Loucy (cell line): ENCODE results near the gene CLEC18C.

ENCODE experiments used
- H2AFZ ChIP-seq: fragments of 200-600 bp; sonication (generic); 2 replicates; pipeline ENCODE4 v1.6.0; 2016; ENCODE audit warnings: antibody characterized with exemption, mild to moderate bottlenecking, low read length, moderate library complexity
- H3F3A ChIP-seq: fragments of 200-600 bp; 2 replicates; pipeline ENCODE4 v1.6.0; 2016; ENCODE audit warnings: antibody characterized with exemption, low read depth, mild to moderate bottlenecking
- H3K27me3 ChIP-seq: fragments of 200-600 bp; sonication (generic); 2 replicates; pipeline ENCODE4 v1.6.1; 2014; ENCODE audit warnings: low read length, mild to moderate bottlenecking; ENCODE audit not compliant: insufficient read depth, poor library complexity, severe bottlenecking
- H3K36me3 ChIP-seq: fragments of 200-600 bp; sonication (generic); 2 replicates; pipeline ENCODE4 v1.6.1; 2016; ENCODE audit warnings: low read length; ENCODE audit not compliant: insufficient read depth
- H3K4me1 ChIP-seq: fragments of 200-600 bp; sonication (generic); 2 replicates; pipeline ENCODE4 v1.5.1; 2014; ENCODE audit warnings: low read length, mild to moderate bottlenecking; ENCODE audit not compliant: insufficient read depth, poor library complexity, severe bottlenecking
- H3K4me2 ChIP-seq: fragments of 200-600 bp; sonication (generic); 2 replicates; pipeline ENCODE4 v1.6.0; 2014; ENCODE audit warnings: antibody characterized with exemption, low read length, low read depth, mild to moderate bottlenecking; ENCODE audit not compliant: poor library complexity, severe bottlenecking
- H3K4me3 ChIP-seq: fragments of 200-600 bp; sonication (generic); 2 replicates; pipeline ENCODE4 v1.5.1; 2014; ENCODE audit warnings: low read length, mild to moderate bottlenecking, mixed read lengths; ENCODE audit not compliant: poor library complexity, severe bottlenecking
- H3K79me2 ChIP-seq: fragments of 200-600 bp; sonication (generic); 2 replicates; pipeline ENCODE4 v1.6.1; 2014; ENCODE audit warnings: low read length; ENCODE audit not compliant: insufficient read depth
- H3K9ac ChIP-seq: fragments of 200-600 bp; sonication (generic); 2 replicates; pipeline ENCODE4 v1.6.0; 2014; ENCODE audit warnings: mild to moderate bottlenecking, low read depth, low read length, moderate library complexity; ENCODE audit not compliant: poor library complexity, severe bottlenecking
- H3K9me2 ChIP-seq: fragments of 200-600 bp; sonication (generic); replicated peaks from 2 replicates; pipeline ENCODE4 v1.6.1; 2016; ENCODE audit warnings: low read depth, low read length, mixed read lengths
- H3K9me3 ChIP-seq: fragments of 200-600 bp; sonication (generic); 2 replicates; pipeline ENCODE4 v1.6.1; 2014; ENCODE audit warnings: mild to moderate bottlenecking, antibody characterized with exemption, low read length, low read depth; ENCODE audit not compliant: insufficient read depth
- H4K20me1 ChIP-seq: fragments of 200-600 bp; sonication (generic); 2 replicates; pipeline ENCODE4 v1.6.0; 2014; ENCODE audit warnings: antibody characterized with exemption, low read length, mild to moderate bottlenecking; ENCODE audit not compliant: insufficient read depth, poor library complexity, severe bottlenecking
- CTCF ChIP-seq: fragments of 200-600 bp; sonication (generic); conservative IDR thresholded peaks from 2 replicates; pipeline ENCODE4 v1.5.1; 2014; ENCODE audit warnings: mild to moderate bottlenecking, antibody characterized with exemption, low read length
- EZH2phosphoT487 ChIP-seq: fragments of 200-600 bp; IDR thresholded peaks from 2 replicates; pipeline ENCODE4 v1.6.1; 2018; ENCODE audit warnings: antibody characterized with exemption, mild to moderate bottlenecking, moderate library complexity, borderline replicate concordance

CLEC18C gene

GRCh38 chr16:70160821-70161220 is 12.8 kb upstream of the CLEC18C start:
- H3K4me1 ChIP-seq, result no peaks in the 10 kb centered on the region
- no peaks in the 10 kb centered on the region for H4K20me1 ChIP-seq
- H3K4me3 ChIP-seq, result no peak overlapping the region
- no peaks in the 10 kb centered on the region for H3F3A ChIP-seq
- no peak overlapping the region for H3K4me2 ChIP-seq
- H3K9me2 ChIP-seq, result no peaks in the 10 kb centered on the region
- TF ChIP-seq EZH2phosphoT487, result no peak
- no peak for TF ChIP-seq CTCF
- H3K9ac ChIP-seq, result no peak overlapping the region
- H3K36me3 ChIP-seq, result peaks cover 68% of the 10 kb centered on the region; the same call in 1 of the 2 replicates
- H3K79me2 ChIP-seq, result no peaks in the 10 kb centered on the region
- no peak overlapping the region for H2AFZ ChIP-seq
- H3K27me3 ChIP-seq, result no peaks in the 10 kb centered on the region
- no peaks in the 10 kb centered on the region for H3K9me3 ChIP-seq

GRCh38 chr16:70161350-70161749 is 12.2 kb upstream of the CLEC18C start:
- no peaks in the 10 kb centered on the region for H3K27me3 ChIP-seq
- no peak overlapping the region for H3K4me3 ChIP-seq
- H4K20me1 ChIP-seq, result no peaks in the 10 kb centered on the region
- no peaks in the 10 kb centered on the region for H3K79me2 ChIP-seq
- no peak overlapping the region for H2AFZ ChIP-seq
- H3K9ac ChIP-seq, result no peak overlapping the region
- H3K4me2 ChIP-seq, result no peak overlapping the region
- peaks cover 63% of the 10 kb centered on the region; the same call in 1 of the 2 replicates for H3K36me3 ChIP-seq
- H3K9me2 ChIP-seq, result no peaks in the 10 kb centered on the region
- TF ChIP-seq EZH2phosphoT487 (no peak), CTCF (no peak)
- no peaks in the 10 kb centered on the region for H3K4me1 ChIP-seq
- H3K9me3 ChIP-seq, result no peaks in the 10 kb centered on the region
- no peaks in the 10 kb centered on the region for H3F3A ChIP-seq

- no peaks in the 10 kb centered on the region for H3K79me2 ChIP-seq
- no peaks in the 10 kb centered on the region for H3K9me2 ChIP-seq
- H3K9ac ChIP-seq, result no peak overlapping the region
- peaks cover 56% of the 10 kb centered on the region; the same call in 1 of the 2 replicates for H3K36me3 ChIP-seq
- no peaks in the 10 kb centered on the region for H3K4me1 ChIP-seq
- no peaks in the 10 kb centered on the region for H4K20me1 ChIP-seq
- no peaks in the 10 kb centered on the region for H3K27me3 ChIP-seq
- TF ChIP-seq CTCF (no peak), EZH2phosphoT487 (no peak)
- no peaks in the 10 kb centered on the region for H3F3A ChIP-seq
- no peak overlapping the region for H2AFZ ChIP-seq
- H3K9me3 ChIP-seq, result no peaks in the 10 kb centered on the region
- no peak overlapping the region for H3K4me3 ChIP-seq
- no peak overlapping the region for H3K4me2 ChIP-seq
These were observed 11.5 kb upstream of the CLEC18C start for GRCh38 chr16:70162041-70162451.
